Stomach smooth muscle (tissue), 2 donors: ENCODE measurements around the gene CD320.
A peak's percentile ranks its signal among the peaks of the same experiment; 100 is the strongest.
"Not testable (repeated sequence)": the region's sequence is repeated elsewhere in the genome, so short reads cannot be mapped to it uniquely, and the experiment has no call there.

ENCODE experiments used
- H3K27ac ChIP-seq: one replicate; pipeline ENCODE4 v1.7.0; 2013; ENCODE audit warnings: mild to moderate bottlenecking, low read length, inconsistent platforms
- H3K27me3 ChIP-seq, 2 donors: one replicate each; pipeline ENCODE4 v1.7.0; 2013; ENCODE audit warnings: low read length in 2 of 2; ENCODE audit not compliant: insufficient read depth in 2 of 2, control insufficient read depth in 1 of 2
- H3K36me3 ChIP-seq, 2 donors: one replicate each; pipeline ENCODE4 v1.7.0; 2013; ENCODE audit warnings: low read length in 2 of 2; ENCODE audit not compliant: control insufficient read depth in 2 of 2, insufficient read depth in 2 of 2
- H3K4me1 ChIP-seq: one replicate; pipeline ENCODE4 v1.7.0; 2013; ENCODE audit warnings: low read length; ENCODE audit not compliant: control insufficient read depth, insufficient read depth
- H3K4me3 ChIP-seq, 2 donors: one replicate each; pipeline ENCODE4 v1.7.0; 2013; ENCODE audit warnings: low read length in 2 of 2
- H3K9ac ChIP-seq, 2 donors: one replicate each; pipeline ENCODE4 v1.7.0; 2013; ENCODE audit warnings: low read length in 2 of 2, mild to moderate bottlenecking in 1 of 2
- H3K9me3 ChIP-seq, 2 donors: one replicate each; pipeline ENCODE4 v1.7.0; 2013; ENCODE audit warnings: low read length in 2 of 2; ENCODE audit not compliant: control insufficient read depth in 2 of 2
- donor health status: healthy.
- donor health status: Pancreatic carcinoma.

CD320 gene

DNA sequence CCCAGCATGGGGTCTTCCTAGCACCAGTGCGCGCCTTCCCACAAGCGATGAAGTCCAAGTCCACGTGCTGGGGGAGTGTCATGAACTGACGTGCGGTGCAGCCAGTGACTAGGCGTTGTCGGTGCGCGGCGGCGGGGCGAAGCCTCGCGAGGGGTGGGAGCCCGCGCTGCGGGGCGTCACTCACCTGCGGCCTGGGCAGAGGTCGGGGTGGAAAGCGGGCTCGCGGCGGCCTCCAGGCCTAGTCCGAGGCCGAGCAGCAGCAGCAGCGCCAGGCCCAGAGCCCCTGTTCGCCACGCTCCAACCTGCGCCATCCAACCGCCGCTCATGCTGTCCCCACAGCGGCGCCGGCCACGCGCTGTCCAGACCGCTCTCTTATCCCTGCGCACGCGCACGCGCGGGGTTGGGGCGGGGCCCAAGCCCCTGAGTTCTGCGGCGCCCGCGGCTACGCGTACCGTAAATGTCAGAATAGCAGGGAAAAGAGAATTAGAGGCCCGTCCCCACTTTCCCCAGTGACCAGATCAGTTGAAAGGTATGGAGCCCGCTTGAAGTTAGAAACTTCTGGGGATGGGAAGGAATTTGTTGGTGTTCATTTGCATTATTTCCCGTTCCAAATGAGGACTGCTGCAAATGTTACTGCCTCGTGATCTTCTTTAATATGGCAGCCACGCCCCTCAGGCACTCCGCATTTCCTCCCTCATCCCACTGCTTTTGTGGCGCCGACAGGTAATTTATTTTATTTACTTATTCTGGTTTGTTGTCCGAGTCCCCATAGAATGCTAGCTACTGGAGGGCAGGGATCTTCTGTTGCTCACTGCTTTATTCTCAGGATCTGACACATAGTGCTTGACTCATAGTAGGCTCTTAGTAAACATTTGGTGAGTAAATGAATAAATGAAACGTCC, at the start of gene CD320:
Gene CD320 (minus strand): TSS at position 394 of the 902 bp plus-strand sequence. CDS start 68 bp downstream, at position 326.
- H3K27ac ChIP-seq, result no peak within 1 kb of the TSS
- peak within 1 kb of the TSS; percentile 61 to 84 for H3K4me3 ChIP-seq
- H3K36me3 ChIP-seq, result peaks cover 4 to 19% of the 10 kb centered on the region in 2 donors
- H3K9me3 ChIP-seq, result no peaks in the 10 kb centered on the region
- peaks cover 22% of the 10 kb centered on the region for H3K4me1 ChIP-seq
- no peaks in the 10 kb centered on the region for H3K27me3 ChIP-seq
- peak within 1 kb of the TSS; percentile 24 to 60 for H3K9ac ChIP-seq

- H3K27ac ChIP-seq, result no peak overlapping the region
- no peaks in the 10 kb centered on the region for H3K36me3 ChIP-seq
These were observed 48.9 kb upstream of the CD320 start for GRCh38 chr19:8357007-8357521.

GRCh38 chr19:8355631-8356402, 47.7 kb upstream of the CD320 start:
- Histone ChIP-seq H3K4me1 (peaks cover 7% of the 10 kb centered on the region), H3K9ac (no peak overlapping the region), H3K9me3 (no peaks in the 10 kb centered on the region), H3K4me3 (no peak overlapping the region), H3K27ac (no peak overlapping the region), H3K27me3 (peaks cover 0 to 3% of the 10 kb centered on the region in 2 donors), H3K36me3 (no peaks in the 10 kb centered on the region)

More at GRCh38 chr19:8357007-8357521, 48.9 kb upstream of the CD320 start:
- no peak overlapping the region for H3K9ac ChIP-seq
- H3K27me3 ChIP-seq, result no peaks in the 10 kb centered on the region
- H3K4me1 ChIP-seq, result peaks cover 12% of the 10 kb centered on the region
- no peaks in the 10 kb centered on the region for H3K9me3 ChIP-seq
- no peak overlapping the region for H3K4me3 ChIP-seq

DNA sequence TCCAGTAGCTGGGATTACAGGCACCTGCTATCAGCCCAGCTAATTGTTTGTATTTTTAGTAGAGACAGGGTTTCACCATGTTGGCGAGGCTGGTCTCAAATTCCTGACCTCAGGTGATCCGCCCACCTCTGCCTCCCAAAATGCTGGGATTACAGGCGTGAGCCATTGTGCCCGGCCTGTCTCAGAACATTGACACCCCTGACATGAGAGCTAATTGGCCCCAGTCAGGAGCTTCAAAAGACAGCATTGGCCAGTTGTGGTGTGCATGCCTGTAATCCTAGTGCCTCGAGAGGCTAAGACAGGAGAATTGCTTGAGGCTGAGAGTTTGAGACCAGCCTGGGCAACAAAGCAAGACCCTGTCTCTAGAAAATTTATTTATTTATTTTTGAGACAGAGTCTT, 44.7 kb upstream of the CD320 start:
- not testable (repeated sequence) for H3K9ac ChIP-seq, H3K27me3 ChIP-seq, H3K4me1 ChIP-seq, H3K27ac ChIP-seq, H3K36me3 ChIP-seq, H3K9me3 ChIP-seq
- H3K4me3 ChIP-seq, result peak overlapping the region in 1 of 2 donors; percentile 44

- H3K4me3 ChIP-seq, result peak overlapping the region in 1 of 2 donors; percentile 44
- H3K9ac ChIP-seq, result no peak overlapping the region
- peaks cover 0 to 3% of the 10 kb centered on the region in 2 donors for H3K27me3 ChIP-seq
- no peaks in the 10 kb centered on the region for H3K36me3 ChIP-seq
- no peaks in the 10 kb centered on the region for H3K9me3 ChIP-seq
- peaks cover 7% of the 10 kb centered on the region for H3K4me1 ChIP-seq
- H3K27ac ChIP-seq, result no peak overlapping the region
These were observed 44.1 kb upstream of the CD320 start for GRCh38 chr19:8352134-8352827.

- H3K27me3 ChIP-seq, H3K9me3 ChIP-seq, H3K36me3 ChIP-seq, H3K4me1 ChIP-seq, H3K9ac ChIP-seq, H3K4me3 ChIP-seq, H3K27ac ChIP-seq: not testable (repeated sequence)
These were observed 41.6 kb upstream of the CD320 start for GRCh38 chr19:8349629-8350372.

DNA sequence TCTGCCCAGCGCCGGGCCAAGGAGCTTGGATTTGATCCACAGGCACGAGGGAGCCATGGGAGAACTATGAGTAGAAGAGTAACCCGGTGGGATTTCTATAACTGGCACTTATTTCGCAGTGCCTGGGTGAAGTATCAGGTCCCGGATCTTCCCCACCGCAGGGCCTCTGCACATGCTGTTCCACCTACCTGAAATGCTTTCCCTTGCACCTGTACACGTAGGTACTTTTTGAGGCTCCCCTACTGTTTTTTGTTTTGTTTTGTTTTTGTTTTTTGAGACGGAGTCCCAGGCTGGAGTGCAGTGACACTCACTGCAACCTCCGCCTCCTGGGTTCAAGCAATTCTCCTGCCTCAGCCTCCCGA, 35.3 kb upstream of the CD320 start:
- Histone ChIP-seq H3K9ac (no peak overlapping the region), H3K9me3 (no peaks in the 10 kb centered on the region), H3K27me3 (peaks cover 16 to 26% of the 10 kb centered on the region in 2 donors), H3K27ac (no peak overlapping the region), H3K4me1 (peaks cover 6% of the 10 kb centered on the region), H3K4me3 (peak overlapping the region in 1 of 2 donors; percentile 58), H3K36me3 (no peaks in the 10 kb centered on the region)

- Histone ChIP-seq H3K27ac (peak within 1 kb of the TSS; percentile 31), H3K4me3 (peak within 1 kb of the TSS in 1 of 2 donors; percentile 58), H3K9ac (peak within 1 kb of the TSS in 1 of 2 donors; percentile 21), H3K4me1 (peaks cover 6% of the 10 kb centered on the region), H3K27me3 (peaks cover 19 to 26% of the 10 kb centered on the region in 2 donors), H3K9me3 (no peaks in the 10 kb centered on the region), H3K36me3 (no peaks in the 10 kb centered on the region)
These were observed 34.7 kb upstream of the CD320 start, which contains the start of gene KANK3 for GRCh38 chr19:8342684-8343482. KANK3 (minus strand) TSS chr19:8343262; CDS start chr19:8337828, 5,434 bp downstream.

DNA sequence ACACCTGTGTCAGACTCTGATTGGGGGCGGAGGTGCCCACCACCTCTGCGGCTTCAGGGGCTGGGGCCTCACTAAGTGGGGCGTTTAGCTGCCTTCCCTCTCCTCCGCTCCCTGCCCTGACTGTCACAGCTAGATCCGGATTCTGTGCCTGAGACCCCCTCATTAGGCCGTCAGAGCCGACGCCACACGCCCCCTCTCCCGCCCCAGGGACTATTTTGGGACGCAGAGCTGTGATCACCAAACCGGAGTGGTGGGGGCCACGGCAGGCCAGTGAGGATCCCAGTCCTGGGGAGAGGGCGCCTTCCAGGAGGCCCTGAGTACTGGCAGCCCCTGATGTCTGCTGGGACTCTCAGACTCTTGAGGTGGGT, 34.1 kb upstream of the CD320 start:
- H3K27ac ChIP-seq, result no peak overlapping the region
- peak overlapping the region in 1 of 2 donors; percentile 22 for H3K4me3 ChIP-seq
- peaks cover 22 to 30% of the 10 kb centered on the region in 2 donors for H3K27me3 ChIP-seq

More for the DNA sequence above, 34.1 kb upstream of the CD320 start:
- H3K4me1 ChIP-seq, result peaks cover 6% of the 10 kb centered on the region
- no peaks in the 10 kb centered on the region for H3K9me3 ChIP-seq
- H3K9ac ChIP-seq, result peak overlapping the region in 1 of 2 donors; percentile 21
- no peaks in the 10 kb centered on the region for H3K36me3 ChIP-seq
